ENCODE data around the gene DNAH2.

DNAH2 gene

GRCh38 chr17:7882068-7882467, 164.5 kb downstream of the DNAH2 start:
- TF ChIP-seq ZNF837 (tag by site-specific recombination; IDR thresholded peaks at IDR 0.05) (no peak), ZNF155 (tag by site-specific recombination; IDR thresholded peaks at IDR 0.05) (no peak), ZNF394 (tag by site-specific recombination; IDR thresholded peaks at IDR 0.05; ENCODE audit: borderline replicate concordance) (no peak), AEBP2 (tag by site-specific recombination; IDR thresholded peaks at IDR 0.05; ENCODE audit: borderline replicate concordance) (no peak), ZNF274 (IDR thresholded peaks at IDR 0.05; ENCODE audit: low read length) (no peak), ZNF274 (tag by site-specific recombination; IDR thresholded peaks at IDR 0.05; ENCODE audit: borderline replicate concordance) (no peak), ZNF335 (tag by site-specific recombination; conservative IDR thresholded peaks at IDR 0.05) (0 out of 2 replicates have a peak, but pooled peaks have one; percentile 16), KLF16 (tag by site-specific recombination; IDR thresholded peaks at IDR 0.05) (no peak), KLF17 (tag by site-specific recombination; IDR thresholded peaks at IDR 0.05) (no peak), ZNF518A (tag by site-specific recombination; conservative IDR thresholded peaks at IDR 0.05; ENCODE audit: low read depth) (no peak), ZNF701 (tag by site-specific recombination; IDR thresholded peaks at IDR 0.05) (no peak), PRDM4 (tag by site-specific recombination; IDR thresholded peaks at IDR 0.05) (no peak), ZNF341 (tag by site-specific recombination; IDR thresholded peaks at IDR 0.05; ENCODE audit: low read depth) (peak; percentile 57; the same call in 1 of the 2 replicates), KLF1 (tag by site-specific recombination; IDR thresholded peaks at IDR 0.05) (no peak), GLI2 (tag by site-specific recombination; IDR thresholded peaks at IDR 0.05; ENCODE audit: borderline replicate concordance, low read depth) (no peak), ZNF239 (tag by site-specific recombination; IDR thresholded peaks at IDR 0.05) (no peak), SP3 (tag by site-specific recombination; IDR thresholded peaks at IDR 0.05) (no peak), ZBTB17 (tag by site-specific recombination; IDR thresholded peaks at IDR 0.05) (0 out of 2 replicates have a peak, but pooled peaks have one; percentile 17), ZNF292 (tag by site-specific recombination; IDR thresholded peaks at IDR 0.05; ENCODE audit: borderline replicate concordance, low read depth) (no peak), INSM2 (tag by site-specific recombination; IDR thresholded peaks at IDR 0.05) (no peak)
- Histone ChIP-seq H3K36me3 (ENCODE audit: control insufficient read depth in 2 of 2, insufficient read depth in 1 of 2, low read length in 2 of 2) (peaks cover 31 to 51% of the 10 kb centered on the region in 2 experiments), H3K27ac (ENCODE audit: extremely low read depth, low read depth, low read length) (no peak overlapping the region), H3K4me1 (ENCODE audit: control insufficient read depth, insufficient read depth, low read length) (peaks cover 11% of the 10 kb centered on the region), H3K9me3 (ENCODE audit: control insufficient read depth, insufficient read depth, low read depth, low read length) (no peaks in the 10 kb centered on the region), H3K4me3 (ENCODE audit: low read depth, low read length) (no peak overlapping the region)
- ChIA-PET POLR2A (no interaction called here), CTCF (interaction anchor here (1.2 to 2.1 kb wide), 2 partner anchors 19 to 23 kb away, joined by 4 to 23 read pairs; no protein-coding TSS in a partner anchor)

Data from HEK293 (cell line).